Fibroblast of gingiva (primary cell): ENCODE results near the gene MYNN.
"Not testable (repeated sequence)": the region's sequence is repeated elsewhere in the genome, so short reads cannot be mapped to it uniquely, and the experiment has no call there.

Experiments used
- DNase-seq: peaks from one replicate; pipeline ENCODE4 v3.0.0-alpha.2; 2011; ENCODE audit warnings: low read depth

The MYNN gene

DNA sequence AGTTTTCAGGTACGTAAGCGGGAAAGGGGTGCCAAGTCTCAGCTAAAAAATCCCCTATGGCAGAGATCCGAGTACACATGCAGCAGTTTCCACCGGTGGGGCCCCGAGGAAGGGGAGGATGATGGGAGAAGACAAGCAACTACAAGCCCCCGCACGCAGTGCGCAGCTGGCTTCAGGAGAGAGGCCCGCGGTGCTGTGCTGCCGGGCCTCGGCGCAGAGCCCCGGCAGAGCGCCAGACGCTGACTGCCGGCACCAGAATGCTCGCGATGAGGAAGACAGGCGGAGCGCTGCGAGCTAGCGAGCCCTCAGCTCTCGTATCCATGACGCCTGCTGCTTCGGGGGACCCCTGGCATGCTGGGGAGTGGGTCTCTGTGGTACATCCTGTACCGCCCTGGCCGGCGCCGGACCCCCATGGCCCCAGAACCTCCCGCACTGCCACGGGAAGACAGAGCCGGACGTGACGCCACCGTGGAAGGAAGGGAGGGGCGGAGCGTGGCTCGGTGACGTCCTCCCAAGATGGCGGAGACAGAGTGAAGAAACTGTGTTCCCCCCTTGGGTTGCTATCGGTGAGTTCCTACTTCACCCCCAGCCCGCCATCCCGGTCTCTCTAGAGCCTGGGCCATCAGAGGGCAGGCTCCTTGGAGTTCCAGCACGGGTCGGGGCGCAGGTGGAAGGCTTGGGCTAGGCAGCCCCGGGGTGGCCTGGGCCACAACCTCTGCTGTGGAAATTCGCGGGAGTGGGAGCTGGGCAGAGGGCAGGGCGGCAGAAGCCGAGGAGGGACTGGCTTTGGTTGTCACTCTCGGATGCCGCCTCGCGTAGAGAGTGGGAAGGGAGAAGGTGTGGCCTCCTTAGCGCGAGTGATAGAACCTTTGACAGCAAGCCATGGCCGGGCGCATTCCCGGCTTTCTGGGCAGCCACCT, at the start of gene MYNN:
TSS of gene MYNN (plus strand) at position 500 of the 920 bp plus-strand sequence. CDS start 900 bp downstream, outside the sequence.
- DNase-seq: peak; percentile 85

DNA sequence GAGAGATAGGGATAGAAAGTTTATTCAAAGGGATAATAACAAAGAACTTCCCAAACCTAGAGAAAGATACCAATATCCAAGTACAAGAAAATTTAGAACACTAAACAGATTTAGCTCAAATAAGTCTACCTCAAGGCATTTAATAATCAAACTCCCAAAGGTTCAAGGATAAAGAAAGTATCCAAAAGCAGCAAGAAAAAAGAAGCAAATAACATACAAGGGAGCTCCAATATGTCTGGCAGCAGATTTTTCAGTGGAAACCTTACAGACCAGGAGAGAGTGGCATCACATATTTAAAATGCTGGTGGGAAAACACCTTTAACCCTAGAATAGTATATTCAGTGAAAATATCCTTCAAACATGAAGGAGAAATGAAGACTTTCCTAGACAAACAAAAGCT, 41.3 kb upstream of the MYNN start:
- DNase-seq: not testable (repeated sequence)

DNA sequence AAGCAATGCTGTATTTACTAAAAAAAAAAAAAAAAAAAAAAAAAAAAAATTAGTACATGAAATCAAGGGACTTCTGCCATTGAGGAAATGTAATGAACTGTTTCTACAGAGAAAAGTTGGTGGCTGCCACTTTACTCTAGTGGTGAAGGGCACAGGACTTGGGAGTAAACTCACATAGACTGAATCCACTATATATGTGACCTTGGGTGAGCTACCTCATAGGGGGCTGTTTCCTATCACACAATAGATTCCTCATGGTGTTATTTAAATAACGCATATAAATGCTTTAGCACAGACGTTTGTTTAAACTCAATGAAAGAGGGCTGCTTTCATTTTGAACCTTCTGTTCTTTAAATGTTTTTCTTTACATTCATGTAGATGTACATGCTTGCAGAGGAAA, 34.1 kb upstream of the MYNN start:
- DNase-seq: no peak

DNA sequence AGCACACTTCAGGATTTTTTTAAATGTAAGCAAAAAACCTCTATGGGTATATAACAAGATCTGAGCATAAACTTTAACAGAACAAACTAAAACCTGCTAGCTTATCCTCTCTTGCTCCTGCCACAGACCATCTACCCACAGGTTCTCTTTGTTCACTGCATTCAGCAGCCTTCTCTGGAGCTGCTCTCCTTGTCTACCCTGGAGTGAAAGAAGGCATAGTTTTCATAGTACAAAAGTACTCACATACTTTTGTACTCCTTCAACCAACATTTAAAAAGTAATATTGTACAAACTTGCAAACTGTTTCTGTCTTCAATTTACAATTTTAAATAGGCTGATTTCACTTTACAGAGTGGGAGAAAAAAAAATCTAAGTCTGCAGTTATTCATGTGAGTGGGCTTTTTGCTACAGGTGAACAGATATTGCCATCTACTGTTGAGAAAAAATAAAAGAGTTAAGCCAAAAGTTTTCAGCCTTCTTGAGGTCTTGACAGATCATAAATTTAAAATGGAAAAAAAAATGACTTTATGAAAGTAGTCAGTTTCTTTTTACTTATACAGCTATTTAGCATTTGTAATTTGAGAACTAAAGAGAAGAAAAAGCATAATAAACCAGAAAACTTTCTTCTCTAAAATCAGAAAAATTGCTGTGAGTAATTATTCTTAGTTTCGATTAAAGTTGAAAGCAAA, 28.7 kb upstream of the MYNN start:
- peak; percentile 10 for DNase-seq

DNA sequence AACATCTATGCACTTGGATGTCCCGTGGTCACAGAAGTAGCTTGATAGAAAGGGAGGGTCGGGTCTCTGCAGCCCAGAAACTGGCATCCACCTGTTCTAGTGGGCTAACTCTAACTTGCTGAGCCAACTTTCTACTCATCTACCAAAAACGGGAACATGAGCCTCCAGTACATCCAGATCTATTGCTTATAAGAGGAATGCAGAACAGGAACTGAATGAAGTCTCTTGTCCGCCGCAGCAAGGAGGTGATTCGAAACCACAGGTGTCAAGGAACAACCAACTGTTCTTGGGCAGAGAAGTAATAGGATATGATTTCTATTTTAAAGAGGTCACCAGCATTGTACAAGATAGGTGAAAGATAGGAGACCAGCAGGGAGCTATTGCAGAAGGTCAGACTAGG, 26.3 kb upstream of the MYNN start:
- no peak for DNase-seq

DNA sequence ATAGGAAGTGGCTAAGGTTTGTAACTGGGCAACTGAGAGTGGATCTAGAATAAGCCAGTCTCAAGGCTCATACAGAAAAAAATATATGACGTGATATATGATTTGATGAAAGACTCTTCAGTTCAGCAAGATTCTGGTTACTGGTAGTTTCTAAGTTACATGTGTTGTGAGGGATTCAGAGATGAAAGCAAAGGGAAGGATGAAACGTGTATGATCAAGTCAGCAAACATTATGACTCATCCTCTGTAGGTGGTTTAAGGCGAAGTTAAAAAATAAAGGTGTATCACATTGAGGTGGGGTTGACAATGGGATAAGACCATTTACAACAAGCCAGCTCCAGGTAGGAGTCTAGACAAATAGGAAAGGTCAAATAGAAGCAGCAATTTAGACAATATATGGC, 24.5 kb upstream of the MYNN start:
- DNase-seq: no peak

DNA sequence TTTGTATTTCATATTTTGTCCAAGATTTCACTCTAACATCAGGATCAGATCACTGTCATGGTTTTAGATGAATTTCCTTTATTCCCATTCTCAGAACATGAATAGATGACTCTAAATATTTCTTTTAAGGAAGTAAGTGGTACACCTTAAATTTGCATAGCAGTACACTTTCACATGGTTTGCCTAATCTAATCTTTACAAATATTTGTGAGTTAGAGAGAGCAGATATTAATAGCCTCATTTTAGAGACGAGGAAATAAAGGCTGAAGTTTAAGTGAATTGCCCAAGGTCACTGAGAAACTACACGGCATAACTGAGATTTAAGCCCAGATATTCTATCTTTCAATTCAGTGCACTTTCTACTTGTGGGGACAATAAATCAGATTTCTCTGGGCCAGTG, 22.5 kb upstream of the MYNN start:
- DNase-seq: no peak

DNA sequence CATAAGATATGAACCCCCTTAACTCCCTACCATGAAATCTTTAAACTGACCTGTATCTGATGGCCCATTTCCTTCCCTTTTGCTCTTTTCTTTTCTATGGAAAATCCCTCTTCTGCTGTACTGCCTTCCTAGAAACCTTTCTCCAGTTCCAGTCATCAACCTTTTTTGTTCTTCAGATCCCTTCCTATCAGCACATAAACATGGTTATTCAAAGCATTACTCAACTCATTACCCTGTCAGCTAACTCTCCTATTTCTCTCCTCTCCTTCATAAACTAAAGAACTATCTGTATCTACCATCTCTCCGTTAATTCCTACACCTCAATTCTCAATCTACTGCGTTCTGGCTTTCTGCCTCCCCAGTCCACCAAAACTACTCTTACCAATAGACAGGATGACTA, 21.3 kb upstream of the MYNN start:
- DNase-seq: no peak

DNA sequence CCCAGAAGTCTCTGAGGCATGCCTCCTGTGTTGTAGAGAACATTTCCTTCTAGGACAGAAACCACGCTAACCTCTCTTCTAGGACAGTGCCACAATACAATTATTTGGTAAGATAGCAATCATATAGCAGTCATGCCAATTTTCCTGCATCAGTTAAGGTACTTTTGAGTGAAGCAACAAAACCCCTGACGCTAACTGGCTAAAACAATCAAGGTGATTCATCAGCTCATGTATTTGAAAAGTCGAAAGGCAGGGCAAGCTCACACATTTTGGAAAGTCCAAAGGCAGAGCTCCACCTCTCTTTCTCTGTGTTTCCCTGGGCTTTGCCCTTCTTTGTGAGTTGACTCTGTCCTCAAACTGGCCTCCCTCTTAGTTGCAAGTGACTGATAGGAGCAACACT, 18.5 kb upstream of the MYNN start:
- DNase-seq: no peak

DNA sequence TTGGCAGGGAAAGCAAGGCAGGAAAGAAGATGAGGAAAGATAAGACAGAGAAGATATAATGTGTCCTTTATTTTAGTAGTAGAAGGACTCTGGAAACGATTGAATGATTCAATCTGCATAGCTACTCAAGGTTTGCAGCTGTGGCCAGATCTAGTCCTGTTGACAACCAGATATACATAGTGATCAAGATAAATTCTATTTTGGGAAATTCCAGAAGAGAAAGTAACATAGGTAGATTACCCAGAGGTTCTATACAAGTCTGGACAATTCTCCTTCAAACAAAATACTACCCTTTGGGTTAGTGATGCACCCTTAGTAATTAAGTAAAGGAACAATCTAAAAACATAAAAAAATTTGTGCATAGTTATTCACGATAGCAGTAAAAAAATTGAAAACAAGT, 17.7 kb upstream of the MYNN start:
- DNase-seq: no peak

DNA sequence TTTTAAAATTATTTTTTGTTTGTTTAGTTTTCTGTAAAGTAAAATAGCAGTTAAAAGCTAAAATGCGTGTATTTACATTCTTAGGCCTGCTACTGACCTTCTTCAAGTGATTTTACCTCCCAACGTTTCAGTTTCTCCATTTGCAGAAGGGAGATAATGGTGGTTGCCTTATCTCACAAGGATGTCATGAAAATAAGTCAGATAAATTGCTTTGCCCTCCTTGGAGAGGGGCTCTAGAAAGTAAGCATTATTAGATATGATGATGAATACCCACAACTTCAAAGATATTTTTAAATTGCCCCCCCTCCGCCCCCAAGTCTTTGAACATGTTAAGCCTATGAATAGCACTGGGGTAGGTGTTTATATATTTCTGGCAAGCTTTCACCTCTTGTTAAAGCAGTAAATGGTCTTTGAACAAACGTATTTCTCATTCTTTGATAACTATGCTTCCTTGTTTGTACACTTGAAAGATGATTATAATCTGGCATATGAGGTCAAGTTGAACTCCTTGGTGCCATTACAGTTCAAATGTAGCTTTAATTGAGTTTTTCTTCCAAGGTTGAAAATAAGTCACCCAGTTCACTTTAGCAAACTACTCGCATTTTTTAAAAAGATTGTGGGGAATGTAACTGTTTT, 14.7 kb upstream of the MYNN start:
- DNase-seq: no peak

DNA sequence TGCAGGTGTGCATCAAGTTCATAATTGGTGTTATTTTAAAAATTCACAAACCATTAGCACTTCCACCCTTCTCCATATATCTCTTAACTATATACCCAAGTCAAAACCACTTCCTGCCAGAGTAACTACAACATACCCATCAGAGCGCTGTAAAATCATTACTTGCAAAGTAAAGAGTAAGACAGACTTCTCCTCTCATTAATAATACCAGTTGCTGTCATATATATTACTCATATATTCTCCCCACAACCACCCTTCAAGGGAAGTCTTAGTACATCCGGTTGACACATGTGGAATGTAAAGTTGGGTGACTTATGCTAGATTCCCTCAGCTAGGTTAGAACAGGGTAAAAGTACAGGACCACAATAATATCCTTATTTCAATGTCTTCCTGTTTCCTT, 13.9 kb upstream of the MYNN start:
- DNase-seq: no peak

DNA sequence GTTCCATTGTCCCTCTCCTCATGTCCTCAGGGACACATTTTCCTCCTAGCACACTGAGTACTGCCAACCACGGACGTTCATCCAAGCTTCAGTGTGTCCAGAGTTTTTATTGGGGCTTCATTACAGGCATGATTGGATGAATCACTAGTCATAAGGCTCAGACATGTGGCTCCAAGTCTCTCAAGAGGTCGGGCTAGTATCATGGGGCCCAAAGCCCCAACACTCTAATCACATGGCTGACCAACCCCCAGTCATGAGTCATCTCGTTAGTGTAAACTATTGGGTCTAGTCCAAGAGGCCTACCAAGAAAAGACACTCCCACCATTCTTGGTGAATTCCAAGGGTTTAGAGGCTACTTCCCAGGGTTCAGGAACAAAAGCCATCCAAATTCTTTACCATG, 12.7 kb upstream of the MYNN start:
- DNase-seq: no peak

DNA sequence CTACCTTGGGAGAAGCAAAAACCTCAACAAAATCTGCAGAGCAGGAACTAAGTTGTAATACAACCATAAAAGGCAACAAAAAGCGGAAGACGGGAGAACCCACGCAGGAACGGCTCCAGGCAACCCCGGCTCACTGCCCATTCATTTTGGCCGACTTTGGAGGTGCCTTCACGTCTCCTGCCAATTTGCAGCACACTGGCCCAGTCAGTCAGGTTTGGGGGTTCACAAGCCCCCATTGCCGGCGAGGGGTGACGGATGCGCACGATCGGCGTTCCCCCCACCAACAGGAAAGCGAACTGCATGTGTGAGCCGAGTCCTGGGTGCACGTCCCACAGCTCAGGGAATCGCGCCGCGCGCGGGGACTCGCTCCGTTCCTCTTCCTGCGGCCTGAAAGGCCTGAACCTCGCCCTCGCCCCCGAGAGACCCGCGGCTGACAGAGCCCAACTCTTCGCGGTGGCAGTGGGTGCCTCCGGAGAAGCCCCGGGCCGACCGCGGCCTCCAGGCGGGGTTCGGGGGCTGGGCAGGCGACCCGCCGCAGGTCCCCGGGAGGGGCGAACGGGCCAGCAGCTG, 8.8 kb upstream of the MYNN start:
- DNase-seq: peak; percentile 53

DNA sequence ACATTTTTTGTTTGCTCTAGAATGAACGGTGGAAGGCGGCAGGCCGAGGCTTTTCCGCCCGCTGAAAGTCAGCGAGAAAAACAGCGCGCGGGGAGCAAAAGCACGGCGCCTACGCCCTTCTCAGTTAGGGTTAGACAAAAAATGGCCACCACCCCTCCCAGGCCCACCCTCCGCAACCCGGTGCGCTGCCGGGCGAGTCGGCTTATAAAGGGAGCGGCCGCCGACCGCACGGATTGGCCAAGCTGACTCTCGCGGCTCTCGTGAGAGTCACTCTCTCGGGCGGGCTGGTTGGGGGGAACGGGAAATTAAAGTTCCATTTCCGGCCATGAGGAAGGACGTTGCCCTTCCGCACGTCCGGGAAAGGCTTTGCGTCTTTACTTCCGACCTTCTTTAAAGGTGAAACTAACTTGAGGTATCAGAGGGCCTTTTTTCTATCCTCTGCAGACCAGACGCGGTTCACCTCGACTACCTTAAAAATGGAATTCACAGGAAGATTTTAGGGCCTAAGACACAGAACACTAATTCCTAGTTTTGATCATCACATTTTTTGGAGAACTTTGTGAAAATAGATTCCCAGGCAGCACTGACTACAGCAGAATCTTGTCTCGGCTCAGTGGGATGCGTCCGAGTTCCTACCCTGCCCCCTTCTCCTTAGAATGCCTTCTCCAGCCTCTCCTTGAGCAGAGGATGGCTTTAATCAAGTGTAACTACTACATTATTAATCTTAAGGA, 8.1 kb upstream of the MYNN start, which contains the start of gene TERC:
TSS of gene TERC (minus strand) at position 179 of the 731 bp plus-strand sequence.
- peak; percentile 95 for DNase-seq

DNA sequence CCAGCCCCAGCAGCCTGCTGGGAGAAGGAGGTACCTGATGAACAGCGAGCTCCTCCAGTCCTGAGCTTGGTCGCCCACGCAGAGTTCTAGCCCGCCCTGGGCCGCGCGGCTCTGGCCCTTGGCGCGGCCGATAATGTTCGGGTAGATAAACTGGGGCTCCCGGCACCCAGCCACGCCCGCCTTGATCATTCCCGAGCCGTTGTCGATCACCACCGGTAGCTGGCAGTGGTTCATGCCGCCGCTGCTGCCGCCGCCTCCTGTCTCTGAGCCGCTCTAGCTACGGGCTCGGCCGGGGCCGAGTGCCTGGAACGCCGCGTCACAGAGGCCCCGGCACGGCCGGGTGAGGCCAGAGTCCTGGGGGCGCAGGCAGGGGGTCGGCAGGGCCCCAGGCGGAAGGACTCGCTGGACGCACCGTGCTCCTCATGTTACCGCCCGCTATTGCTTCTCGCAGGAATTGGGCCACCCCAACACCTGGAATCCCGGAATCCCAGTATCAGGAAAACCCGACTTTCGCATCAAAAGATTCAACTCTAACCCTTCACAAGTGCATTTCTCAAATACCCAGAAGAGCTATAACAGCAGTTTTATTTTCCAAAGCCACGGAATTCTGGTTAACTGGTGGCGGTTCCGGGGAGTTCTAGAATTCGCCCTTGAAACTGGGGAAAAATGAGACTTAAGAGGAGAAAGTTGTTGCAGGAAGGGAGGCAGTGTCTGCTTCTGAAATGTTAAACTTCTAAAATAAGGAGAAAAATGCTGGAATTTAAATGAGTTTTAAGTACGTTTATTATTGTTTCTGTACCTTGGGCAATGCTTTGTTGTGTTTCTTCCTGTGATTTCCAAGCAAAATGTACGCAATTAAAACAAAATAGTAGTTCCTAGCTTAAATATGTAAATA, 3.7 kb upstream of the MYNN start, which contains the start of gene ACTRT3:
TSS of gene ACTRT3 (minus strand) at position 275 of the 895 bp plus-strand sequence. CDS start at position 234, 41 bp downstream.
- DNase-seq: peak; percentile 63

DNA sequence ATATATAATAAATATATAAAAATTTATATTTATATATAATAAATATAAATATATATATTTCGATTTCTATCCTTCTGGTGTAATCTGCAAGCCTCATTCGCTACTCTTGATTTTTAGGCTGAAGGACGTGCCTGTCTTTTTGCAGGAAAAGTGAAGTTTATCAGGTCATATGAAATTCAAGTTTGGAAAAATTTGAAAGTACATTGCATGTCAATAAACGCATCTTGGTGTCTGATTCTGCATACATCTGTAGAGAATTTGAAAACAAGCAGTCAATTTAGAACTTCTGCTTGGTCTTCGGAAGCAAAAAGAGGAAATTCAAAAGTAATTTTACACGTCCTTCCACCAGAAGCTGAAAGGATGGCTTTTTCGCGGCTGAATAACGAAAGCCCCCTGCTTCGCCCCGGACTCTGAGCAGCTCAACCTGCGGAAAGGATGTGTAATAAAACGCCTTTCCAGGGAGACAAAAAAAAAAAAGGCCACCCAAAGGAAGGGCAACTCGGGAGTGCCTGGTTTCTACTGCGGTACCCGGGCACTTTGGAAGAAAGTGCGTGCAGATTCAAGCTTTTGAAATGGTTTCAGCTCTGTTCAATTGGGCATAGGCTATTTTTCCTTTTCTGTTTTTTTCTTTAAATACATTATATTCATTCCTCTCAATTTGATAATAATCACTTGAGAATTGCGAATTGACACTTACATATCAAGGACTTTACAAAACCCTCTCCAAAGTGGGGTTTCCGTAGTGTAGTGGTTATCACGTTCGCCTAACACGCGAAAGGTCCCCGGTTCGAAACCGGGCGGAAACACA, 1.5 kb upstream of the MYNN start:
- peak; percentile 57 for DNase-seq

DNA sequence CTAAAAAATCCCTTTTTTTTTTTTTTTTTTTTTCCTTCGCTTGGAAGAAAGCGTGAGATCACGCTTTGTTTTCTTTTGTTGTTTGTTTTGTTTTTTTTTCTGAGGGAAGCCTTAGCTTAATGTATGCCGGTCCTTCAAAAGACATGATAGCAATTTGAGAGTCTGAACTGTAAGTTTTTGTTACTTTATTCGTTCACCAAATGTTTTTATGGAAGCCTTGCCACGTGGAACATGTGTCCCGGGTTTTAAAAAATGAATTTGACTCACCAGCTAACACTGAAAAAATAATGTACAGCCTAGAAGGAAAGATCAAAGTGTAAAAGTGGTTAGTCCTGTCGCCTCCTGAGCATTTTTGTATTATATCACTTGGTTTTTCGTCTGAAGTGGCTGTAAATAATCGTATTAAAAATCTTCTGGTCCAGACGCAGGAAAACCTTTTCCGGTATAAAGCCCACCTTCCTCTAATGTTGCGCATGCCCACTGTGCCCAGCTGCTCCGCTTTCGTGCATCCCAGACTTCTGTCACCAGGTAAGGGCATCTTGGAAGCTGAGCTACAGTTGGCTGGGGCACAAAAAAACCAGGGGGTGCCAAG, 795 bp upstream of the MYNN start:
- DNase-seq: peak; percentile 69

DNA sequence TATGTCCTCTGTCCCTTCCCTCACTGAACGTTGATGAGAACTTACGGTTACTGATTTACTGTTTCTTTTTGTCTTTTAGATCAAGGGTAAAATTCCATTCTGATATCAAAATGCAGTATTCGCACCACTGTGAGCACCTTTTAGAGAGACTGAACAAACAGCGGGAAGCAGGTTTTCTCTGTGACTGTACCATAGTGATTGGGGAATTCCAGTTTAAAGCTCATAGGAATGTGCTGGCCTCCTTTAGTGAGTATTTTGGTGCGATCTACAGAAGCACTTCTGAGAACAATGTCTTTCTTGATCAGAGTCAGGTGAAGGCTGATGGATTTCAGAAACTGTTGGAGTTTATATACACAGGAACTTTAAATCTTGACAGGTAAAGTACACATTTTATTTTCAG, 990 bp downstream of the MYNN start:
- no peak for DNase-seq
